K562 (cell line): ENCODE data around the gene PTX3. TPM values are rescaled to one million over a fixed set of nuclear protein-coding genes. Genes with fewer than 3 reads are reported as not detected.

Experiments
- ATAC-seq: fragments of 200-7000 bp; cut with Tn5 transposase; 3 replicates; pipeline ENCODE4 v1.9.1; 2020; ENCODE audit warnings: moderate library complexity
- BruUV-seq: library from RNA; stranded (reverse); fragments of 400-500 nt; replicated peaks from 2 replicates; lab custom pipeline; 2021; lab: Mats Ljungman, UMichigan
- CTCF ChIA-PET: fragments of 300-600 bp; formaldehyde crosslinking; extraction: SDS; loops from one replicate; lab custom pipeline; 2021; ENCODE audit warnings: low intra/inter-chr PET ratio; lab: Yijun Ruan, JAX
- POLR2A ChIA-PET: fragments of 300-600, 350-650 bp; sonication (Branson Sonifier 250); formaldehyde crosslinking; extraction: SDS; loops from one replicate; lab custom pipeline; 2021; ENCODE audit warnings: antibody characterized with exemption, inconsistent platforms; lab: Yijun Ruan, JAX
- DNase-seq, 4 experiments: peaks; one replicate each; pipeline versions ENCODE4 v3.0.0 to v3.0.0-alpha.2; 2011 to 2018; ENCODE audit warnings: low spot score in 3 of 4, mixed read lengths in 3 of 4; ENCODE audit errors: extremely low read depth in 1 of 4
- FAIRE-seq: peaks from 2 replicates; lab custom pipeline; 2011; peaks lifted over from hg19 to GRCh38; lab: Jason Lieb, UNC
- H2AFZ ChIP-seq: 2 replicates; pipeline ENCODE4 v1.6.0; 2011; ENCODE audit warnings: low read depth, low read length, control low read depth, inconsistent platforms
- H3K27ac ChIP-seq: fragments of 200-600 bp; 3 replicates; pipeline ENCODE4 v1.8.0; 2011; ENCODE audit warnings: low read depth, mild to moderate bottlenecking, control low read depth, inconsistent platforms, low read length, moderate library complexity, mixed read lengths; ENCODE audit errors: extremely low read depth
- H3K27me3 ChIP-seq, 2 experiments: fragments of 300-600 bp in 1 of 2; 2 replicates in 1 of 2; 3 replicates in 1 of 2; pipeline versions ENCODE4 v1.6.0 to v1.8.0; 2011; ENCODE audit warnings: inconsistent platforms in 2 of 2, low read length in 2 of 2, mild to moderate bottlenecking in 1 of 2, mixed read lengths in 1 of 2, moderate library complexity in 1 of 2; ENCODE audit not compliant: control insufficient read depth in 2 of 2, insufficient read depth in 2 of 2
- H3K36me3 ChIP-seq: fragments of 300-600 bp; 3 replicates; pipeline ENCODE4 v1.8.0; 2011; ENCODE audit warnings: mild to moderate bottlenecking, low read length, inconsistent platforms; ENCODE audit not compliant: control insufficient read depth, insufficient read depth
- H3K4me1 ChIP-seq, 2 experiments: fragments of 200-600 bp in 1 of 2; replicated peaks in 1 of 2; 2 replicates in 1 of 2; 3 replicates in 1 of 2; pipeline versions ENCODE4 v1.5.1 to v1.8.0; 2011; ENCODE audit warnings: inconsistent platforms in 2 of 2, low read length in 2 of 2, mild to moderate bottlenecking in 1 of 2, mixed read lengths in 1 of 2, moderate library complexity in 1 of 2; ENCODE audit not compliant: control insufficient read depth in 2 of 2, insufficient read depth in 2 of 2
- H3K4me2 ChIP-seq: 2 replicates; pipeline ENCODE4 v1.6.1; 2011; ENCODE audit warnings: low read length, control low read depth, inconsistent platforms, mixed read lengths; ENCODE audit not compliant: insufficient read depth
- H3K4me3 ChIP-seq: fragments of 200-600 bp; sonication (generic), shearing (Covaris generic); 2 replicates; pipeline ENCODE4 v1.5.1; 2016; ENCODE audit warnings: control low read depth, inconsistent platforms
- H3K79me2 ChIP-seq: fragments of 200-600 bp; 3 replicates; pipeline ENCODE4 v1.8.0; 2011; ENCODE audit warnings: low read length, inconsistent platforms; ENCODE audit not compliant: control insufficient read depth, insufficient read depth
- H3K9ac ChIP-seq, 2 experiments: 2 replicates each; pipeline versions ENCODE4 v1.6.0 to v1.6.1; 2011; ENCODE audit warnings: low read depth in 2 of 2, low read length in 2 of 2, control low read depth in 1 of 2, inconsistent platforms in 1 of 2, mild to moderate bottlenecking in 1 of 2, mixed read lengths in 1 of 2; ENCODE audit not compliant: insufficient read depth in 1 of 2
- H3K9me1 ChIP-seq: one replicate; pipeline ENCODE4 v1.6.0; 2011; ENCODE audit warnings: inconsistent platforms, mild to moderate bottlenecking, low read length, moderate library complexity; ENCODE audit not compliant: control insufficient read depth, insufficient read depth
- H3K9me3 ChIP-seq: replicated peaks from 2 replicates; pipeline ENCODE4 v1.5.1; 2011; ENCODE audit warnings: low read depth, low read length, inconsistent platforms; ENCODE audit not compliant: control insufficient read depth, insufficient read depth
- H4K20me1 ChIP-seq: replicated peaks from 2 replicates; pipeline ENCODE4 v1.6.1; 2011; ENCODE audit warnings: low read length, inconsistent platforms, mixed read lengths; ENCODE audit not compliant: control insufficient read depth, insufficient read depth
- CEBPB ChIP-seq: fragments of 450-650 bp; IDR thresholded peaks from 2 replicates; pipeline ENCODE4 v1.6.1; 2016; ENCODE audit warnings: missing genetic modification characterization, missing compliant biosample characterization
- FOSL1 ChIP-seq: fragments of 200-800 bp; sonication (Bioruptor generic); conservative IDR thresholded peaks from 2 replicates; pipeline ENCODE4 v1.6.1; 2016; ENCODE audit warnings: missing genetic modification characterization, missing compliant biosample characterization
- GTF2E2 ChIP-seq: fragments of 200-800 bp; sonication (Bioruptor generic); IDR thresholded peaks from 2 replicates; pipeline ENCODE4 v1.6.1; 2016; ENCODE audit warnings: missing genetic modification characterization, missing compliant biosample characterization
- IRF2 ChIP-seq: sonication (generic); formaldehyde crosslinking; IDR thresholded peaks from 2 replicates; pipeline ENCODE4 v1.8.1; 2022; ENCODE audit warnings: mild to moderate bottlenecking, missing genetic modification reagents
- MTA1 ChIP-seq: fragments of 450-650 bp; IDR thresholded peaks from 2 replicates; pipeline ENCODE4 v1.6.1; 2017; ENCODE audit warnings: borderline replicate concordance
- MTF1 ChIP-seq: fragments of 250-450 bp; sonication (Bioruptor Pico); IDR thresholded peaks from 2 replicates; pipeline ENCODE4 v1.9.0; 2021; ENCODE audit warnings: moderate library complexity, mild to moderate bottlenecking, inconsistent platforms, borderline replicate concordance
- ZFP30 ChIP-seq: fragments of 250-450 bp; sonication (Bioruptor Pico); IDR thresholded peaks from 2 replicates; pipeline ENCODE4 v1.8.0; 2022; ENCODE audit warnings: moderate library complexity, mild to moderate bottlenecking, inconsistent platforms, borderline replicate concordance
- WGBS: fragments of 100-300 bp; shearing (Covaris generic); methylation state at CpG from one replicate; pipeline ENCODE4 v1.1.6; 2016; ENCODE audit warnings: low coverage, mixed read lengths; ENCODE audit not compliant: insufficient coverage; ENCODE audit errors: missing lambda C conversion rate; 5-methylcytosine and 5-hydroxymethylcytosine counted together
- in situ Hi-C: fragments of 300-500 bp; cut with MboI; formaldehyde crosslinking; loops from 4 replicates; pipeline ENCODE4 v1.15.0; 2018; ENCODE audit warnings: inconsistent platforms, mixed read lengths
- intact Hi-C: fragments of 100-400 bp; cut with micrococcal nuclease; formaldehyde crosslinking; loops from 2 replicates; pipeline ENCODE4 v1.14.2; 2022
- polyA plus RNA-seq, 8 experiments: library from polyadenylated mRNA; depleted of rRNA in 4 of 8; stranded (reverse) in 5 of 8; unstranded in 3 of 8; fragments of >200 nt; fragmentation: Nextera tagmentation in 2 of 8; fragmentation: Illumina TruSeq in 1 of 8; extraction: Ambion mirVana in 2 of 8; extraction: Trizol in 1 of 8; gene quantifications; 2 replicates each; pipeline versions ENCODE4 v1.2.1 to v1.2.3, GENCODE V29; 2011 to 2014; ENCODE audit warnings: inconsistent platforms in 1 of 8, missing spikeins in 1 of 8
- total RNA-seq, 7 experiments: library from RNA; depleted of rRNA in 6 of 7; stranded (reverse); fragments of >200 nt in 6 of 7; fragmentation: Illumina TruSeq in 2 of 7; extraction: Trizol in 2 of 7; gene quantifications; 2 replicates each; pipeline versions ENCODE4 v1.2.1 to v1.2.3, GENCODE V29; 2011 to 2021; ENCODE audit warnings: low replicate concordance in 1 of 7
- TF ChIP-seq, protein P1 (sequence below): sonication (generic); formaldehyde crosslinking; IDR thresholded peaks from 2 replicates; pipeline ENCODE4 v1.8.1; 2022; ENCODE audit warnings: missing genetic modification reagents
- TF ChIP-seq, protein P2 (sequence below), 2 experiments: IDR thresholded peaks; 2 replicates each; pipeline ENCODE4 v1.6.1; 2012; ENCODE audit warnings: improper control_type of control experiment in 2 of 2, low read depth in 2 of 2, low read length in 2 of 2, borderline replicate concordance in 1 of 2
- TF ChIP-seq, protein P3 (sequence below): fragments of 250-450 bp; sonication (Bioruptor Pico); IDR thresholded peaks from 2 replicates; pipeline ENCODE4 v1.4.0; 2020; ENCODE audit warnings: mild to moderate bottlenecking, moderate library complexity, borderline replicate concordance
- TF ChIP-seq, protein P4 (sequence below): sonication (generic); formaldehyde crosslinking; IDR thresholded peaks from 2 replicates; pipeline ENCODE4 v1.8.0; 2022; ENCODE audit warnings: mild to moderate bottlenecking, missing genetic modification reagents
- TF ChIP-seq, protein P5 (sequence below): fragments of 250-450 bp; sonication (Bioruptor Pico); IDR thresholded peaks from 2 replicates; pipeline ENCODE4 v1.4.0; 2020

The PTX3 gene
- total and polyA plus RNA-seq, 9 of the 15 experiments (the other 6 are each of a cell fraction or from before 2014, with no cell fraction given) = 0.04 to 0.33 (median 0.15) TPM; not detected in 2

DNA sequence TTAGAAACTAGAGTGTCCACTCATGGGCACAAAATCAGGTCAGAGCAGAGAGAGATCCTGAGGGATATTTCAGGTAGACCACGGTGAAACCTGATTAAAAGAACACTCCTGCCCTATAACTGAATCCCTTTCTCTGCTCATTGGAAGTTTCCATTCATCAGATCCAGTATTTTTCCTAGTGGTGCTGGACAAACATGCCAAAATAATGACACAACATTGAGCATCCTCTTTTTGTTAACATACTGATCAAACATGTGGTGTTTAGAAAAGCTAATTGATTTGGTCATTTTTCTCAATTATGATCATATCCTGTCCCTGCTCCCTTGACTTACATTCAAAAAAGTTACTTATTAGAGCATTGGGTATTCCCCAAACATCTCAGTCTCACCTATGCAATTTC, 27.2 kb downstream of the PTX3 start:
- Histone ChIP-seq H3K9ac (no peak overlapping the region), H2AFZ (no peak overlapping the region), H3K36me3 (no peaks in the 10 kb centered on the region), H3K27ac (no peak overlapping the region), H3K4me3 (no peak overlapping the region), H3K4me2 (no peak overlapping the region), H3K9me1 (no peaks in the 10 kb centered on the region), H3K27me3 (no peaks in the 10 kb centered on the region), H3K9me3 (no peaks in the 10 kb centered on the region), H3K79me2 (no peaks in the 10 kb centered on the region), H3K4me1 (no peaks in the 10 kb centered on the region), H4K20me1 (no peaks in the 10 kb centered on the region)
- ChIA-PET POLR2A (no interaction called here), CTCF (no interaction called here)
- ATAC-seq (no peak), FAIRE-seq (no peak), DNase-seq (no peak)
- in situ Hi-C loops (no loop called here), intact Hi-C loops (no loop called here)
- WGBS = 7% methylated on average over 1 of the region's 1 CpG
- no TSS peak for BruUV-seq
- TF ChIP-seq GTF2E2 (tag) = no peak
- TF ChIP-seq CEBPB (tag) = no peak
- TF ChIP-seq, protein P1, sequence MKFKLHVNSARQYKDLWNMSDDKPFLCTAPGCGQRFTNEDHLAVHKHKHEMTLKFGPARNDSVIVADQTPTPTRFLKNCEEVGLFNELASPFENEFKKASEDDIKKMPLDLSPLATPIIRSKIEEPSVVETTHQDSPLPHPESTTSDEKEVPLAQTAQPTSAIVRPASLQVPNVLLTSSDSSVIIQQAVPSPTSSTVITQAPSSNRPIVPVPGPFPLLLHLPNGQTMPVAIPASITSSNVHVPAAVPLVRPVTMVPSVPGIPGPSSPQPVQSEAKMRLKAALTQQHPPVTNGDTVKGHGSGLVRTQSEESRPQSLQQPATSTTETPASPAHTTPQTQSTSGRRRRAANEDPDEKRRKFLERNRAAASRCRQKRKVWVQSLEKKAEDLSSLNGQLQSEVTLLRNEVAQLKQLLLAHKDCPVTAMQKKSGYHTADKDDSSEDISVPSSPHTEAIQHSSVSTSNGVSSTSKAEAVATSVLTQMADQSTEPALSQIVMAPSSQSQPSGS (CRISPR knock-in tag) = no peak
- TF ChIP-seq, protein P2, sequence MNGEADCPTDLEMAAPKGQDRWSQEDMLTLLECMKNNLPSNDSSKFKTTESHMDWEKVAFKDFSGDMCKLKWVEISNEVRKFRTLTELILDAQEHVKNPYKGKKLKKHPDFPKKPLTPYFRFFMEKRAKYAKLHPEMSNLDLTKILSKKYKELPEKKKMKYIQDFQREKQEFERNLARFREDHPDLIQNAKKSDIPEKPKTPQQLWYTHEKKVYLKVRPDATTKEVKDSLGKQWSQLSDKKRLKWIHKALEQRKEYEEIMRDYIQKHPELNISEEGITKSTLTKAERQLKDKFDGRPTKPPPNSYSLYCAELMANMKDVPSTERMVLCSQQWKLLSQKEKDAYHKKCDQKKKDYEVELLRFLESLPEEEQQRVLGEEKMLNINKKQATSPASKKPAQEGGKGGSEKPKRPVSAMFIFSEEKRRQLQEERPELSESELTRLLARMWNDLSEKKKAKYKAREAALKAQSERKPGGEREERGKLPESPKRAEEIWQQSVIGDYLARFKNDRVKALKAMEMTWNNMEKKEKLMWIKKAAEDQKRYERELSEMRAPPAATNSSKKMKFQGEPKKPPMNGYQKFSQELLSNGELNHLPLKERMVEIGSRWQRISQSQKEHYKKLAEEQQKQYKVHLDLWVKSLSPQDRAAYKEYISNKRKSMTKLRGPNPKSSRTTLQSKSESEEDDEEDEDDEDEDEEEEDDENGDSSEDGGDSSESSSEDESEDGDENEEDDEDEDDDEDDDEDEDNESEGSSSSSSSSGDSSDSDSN (IDR thresholded peaks at IDR 0.05; ENCODE audit: borderline replicate concordance in 1 of 2, low read depth in 2 of 2, low read length in 2 of 2) = no peak
- TF ChIP-seq, protein P3, sequence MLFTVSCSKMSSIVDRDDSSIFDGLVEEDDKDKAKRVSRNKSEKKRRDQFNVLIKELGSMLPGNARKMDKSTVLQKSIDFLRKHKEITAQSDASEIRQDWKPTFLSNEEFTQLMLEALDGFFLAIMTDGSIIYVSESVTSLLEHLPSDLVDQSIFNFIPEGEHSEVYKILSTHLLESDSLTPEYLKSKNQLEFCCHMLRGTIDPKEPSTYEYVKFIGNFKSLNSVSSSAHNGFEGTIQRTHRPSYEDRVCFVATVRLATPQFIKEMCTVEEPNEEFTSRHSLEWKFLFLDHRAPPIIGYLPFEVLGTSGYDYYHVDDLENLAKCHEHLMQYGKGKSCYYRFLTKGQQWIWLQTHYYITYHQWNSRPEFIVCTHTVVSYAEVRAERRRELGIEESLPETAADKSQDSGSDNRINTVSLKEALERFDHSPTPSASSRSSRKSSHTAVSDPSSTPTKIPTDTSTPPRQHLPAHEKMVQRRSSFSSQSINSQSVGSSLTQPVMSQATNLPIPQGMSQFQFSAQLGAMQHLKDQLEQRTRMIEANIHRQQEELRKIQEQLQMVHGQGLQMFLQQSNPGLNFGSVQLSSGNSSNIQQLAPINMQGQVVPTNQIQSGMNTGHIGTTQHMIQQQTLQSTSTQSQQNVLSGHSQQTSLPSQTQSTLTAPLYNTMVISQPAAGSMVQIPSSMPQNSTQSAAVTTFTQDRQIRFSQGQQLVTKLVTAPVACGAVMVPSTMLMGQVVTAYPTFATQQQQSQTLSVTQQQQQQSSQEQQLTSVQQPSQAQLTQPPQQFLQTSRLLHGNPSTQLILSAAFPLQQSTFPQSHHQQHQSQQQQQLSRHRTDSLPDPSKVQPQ (CRISPR knock-in tag) = no peak
- TF ChIP-seq, protein P4, sequence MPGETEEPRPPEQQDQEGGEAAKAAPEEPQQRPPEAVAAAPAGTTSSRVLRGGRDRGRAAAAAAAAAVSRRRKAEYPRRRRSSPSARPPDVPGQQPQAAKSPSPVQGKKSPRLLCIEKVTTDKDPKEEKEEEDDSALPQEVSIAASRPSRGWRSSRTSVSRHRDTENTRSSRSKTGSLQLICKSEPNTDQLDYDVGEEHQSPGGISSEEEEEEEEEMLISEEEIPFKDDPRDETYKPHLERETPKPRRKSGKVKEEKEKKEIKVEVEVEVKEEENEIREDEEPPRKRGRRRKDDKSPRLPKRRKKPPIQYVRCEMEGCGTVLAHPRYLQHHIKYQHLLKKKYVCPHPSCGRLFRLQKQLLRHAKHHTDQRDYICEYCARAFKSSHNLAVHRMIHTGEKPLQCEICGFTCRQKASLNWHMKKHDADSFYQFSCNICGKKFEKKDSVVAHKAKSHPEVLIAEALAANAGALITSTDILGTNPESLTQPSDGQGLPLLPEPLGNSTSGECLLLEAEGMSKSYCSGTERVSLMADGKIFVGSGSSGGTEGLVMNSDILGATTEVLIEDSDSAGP (CRISPR knock-in tag) = no peak
- no peak for TF ChIP-seq MTA1
- TF ChIP-seq, protein P5, sequence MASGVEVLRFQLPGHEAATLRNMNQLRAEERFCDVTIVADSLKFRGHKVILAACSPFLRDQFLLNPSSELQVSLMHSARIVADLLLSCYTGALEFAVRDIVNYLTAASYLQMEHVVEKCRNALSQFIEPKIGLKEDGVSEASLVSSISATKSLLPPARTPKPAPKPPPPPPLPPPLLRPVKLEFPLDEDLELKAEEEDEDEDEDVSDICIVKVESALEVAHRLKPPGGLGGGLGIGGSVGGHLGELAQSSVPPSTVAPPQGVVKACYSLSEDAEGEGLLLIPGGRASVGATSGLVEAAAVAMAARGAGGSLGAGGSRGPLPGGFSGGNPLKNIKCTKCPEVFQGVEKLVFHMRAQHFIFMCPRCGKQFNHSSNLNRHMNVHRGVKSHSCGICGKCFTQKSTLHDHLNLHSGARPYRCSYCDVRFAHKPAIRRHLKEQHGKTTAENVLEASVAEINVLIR = no peak
- TF ChIP-seq IRF2 (CRISPR knock-in tag) = no peak
- no peak for TF ChIP-seq ZFP30 (CRISPR knock-in tag)
- no peak for TF ChIP-seq FOSL1 (tag)
- no peak for TF ChIP-seq MTF1 (CRISPR knock-in tag)
